Testis (tissue), 3 donors: ENCODE results near the gene CDC123. TPM values are rescaled to one million over a fixed set of nuclear protein-coding genes. Genes with fewer than 3 reads are reported as not detected.
A peak's percentile ranks its signal among the peaks of the same experiment; 100 is the strongest.
"Not testable (repeated sequence)": the region's sequence is repeated elsewhere in the genome, so short reads cannot be mapped to it uniquely, and the experiment has no call there.

Experiments
- DNase-seq: peaks from one replicate; pipeline ENCODE4 v3.0.0-alpha.2; 2019
- H3K27ac ChIP-seq, 2 donors: fragments of 200-600 bp; sonication (generic); one replicate each; pipeline ENCODE4 v1.5.1; 2019
- H3K27me3 ChIP-seq: fragments of 200-600 bp; sonication (generic); one replicate; pipeline ENCODE4 v1.5.1; 2019
- H3K36me3 ChIP-seq: fragments of 200-600 bp; sonication (generic); one replicate; pipeline ENCODE4 v1.5.1; 2017; ENCODE audit warnings: low read depth; ENCODE audit errors: missing control alignments
- H3K4me1 ChIP-seq: fragments of 200-600 bp; sonication (generic); one replicate; pipeline ENCODE4 v1.5.1; 2019
- H3K4me3 ChIP-seq, 2 donors: fragments of 200-600 bp; sonication (generic); one replicate each; pipeline ENCODE4 v1.5.1; 2017 to 2019
- H3K9me3 ChIP-seq: fragments of 200-600 bp; sonication (generic); one replicate; pipeline ENCODE4 v1.5.1; 2017
- POLR2A ChIP-seq: fragments of 450-650 bp; IDR thresholded peaks from one replicate; pipeline ENCODE4 v1.6.1; 2017; ENCODE audit warnings: antibody characterized with exemption, mild to moderate bottlenecking, moderate library complexity
- WGBS, 2 donors: methylation state at CpG; one replicate each; pipeline ENCODE4 v1.1.5; 2018; 5-methylcytosine and 5-hydroxymethylcytosine counted together
- intact Hi-C: fragments of 100-400 bp; cut with DNase I; formaldehyde crosslinking; loops from one replicate; pipeline ENCODE4 v1.15.1; 2023; ENCODE audit warnings: low total_unique reads
- polyA plus RNA-seq: library from polyadenylated mRNA; stranded (reverse); fragments of 350-450 nt; fragmentation: Illumina TruSeq; extraction: RNeasy Lipid Tissue Mini Kit (QIAGEN cat#74804); gene quantifications from one replicate; pipeline ENCODE4 v1.2.3, GENCODE V29; 2014; ENCODE audit warnings: low read depth, low replicate concordance; ENCODE audit not compliant: insufficient read depth
- total RNA-seq, 2 donors: library from RNA; depleted of rRNA; stranded (reverse); fragments of >200 nt; gene quantifications; one replicate each; pipeline ENCODE4 v1.2.3, GENCODE V29; 2016
- TF ChIP-seq, protein P1 (sequence below), 3 experiments: fragments of 450-650 bp in 2 of 3; fragments of 200-600 bp in 1 of 3; sonication (generic) in 1 of 3; IDR thresholded peaks; one replicate each; pipeline ENCODE4 v1.5.1; 2016 to 2019; ENCODE audit warnings: antibody characterized with exemption in 3 of 3, mild to moderate bottlenecking in 2 of 3, moderate library complexity in 1 of 3

CDC123 gene
- total and polyA plus RNA-seq, 3 donors from 2014 or later: 62.4 to 87.4 (median 71.7) TPM

DNA sequence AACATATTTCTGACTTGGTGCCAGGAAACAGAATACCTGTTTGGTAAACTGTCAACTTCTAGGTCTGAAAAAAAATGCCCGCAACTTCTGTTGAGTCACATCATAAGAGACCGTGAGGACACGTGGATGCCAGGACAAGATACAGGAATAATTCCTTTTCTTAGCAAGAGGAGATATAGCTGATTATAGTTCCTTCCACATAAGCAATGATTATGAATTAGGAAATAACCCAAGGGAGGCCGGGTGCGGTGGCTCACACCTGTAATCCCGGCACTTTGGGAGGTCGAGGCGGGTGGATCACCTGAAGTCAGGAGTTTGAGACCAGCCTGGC is 75.2 kb downstream of the CDC123 start:
- WGBS, 2 donors: 81 to 87% methylated on average over 8 of the region's 8 CpGs
- Histone ChIP-seq H3K36me3 (no peaks in the 10 kb centered on the region), H3K4me3 (no peak overlapping the region), H3K4me1 (peaks cover 5% of the 10 kb centered on the region), H3K27ac (peak overlapping the region in 1 of 2 donors; percentile 31), H3K27me3 (no peaks in the 10 kb centered on the region), H3K9me3 (no peaks in the 10 kb centered on the region)
- no peak for DNase-seq
- TF ChIP-seq, protein P1, sequence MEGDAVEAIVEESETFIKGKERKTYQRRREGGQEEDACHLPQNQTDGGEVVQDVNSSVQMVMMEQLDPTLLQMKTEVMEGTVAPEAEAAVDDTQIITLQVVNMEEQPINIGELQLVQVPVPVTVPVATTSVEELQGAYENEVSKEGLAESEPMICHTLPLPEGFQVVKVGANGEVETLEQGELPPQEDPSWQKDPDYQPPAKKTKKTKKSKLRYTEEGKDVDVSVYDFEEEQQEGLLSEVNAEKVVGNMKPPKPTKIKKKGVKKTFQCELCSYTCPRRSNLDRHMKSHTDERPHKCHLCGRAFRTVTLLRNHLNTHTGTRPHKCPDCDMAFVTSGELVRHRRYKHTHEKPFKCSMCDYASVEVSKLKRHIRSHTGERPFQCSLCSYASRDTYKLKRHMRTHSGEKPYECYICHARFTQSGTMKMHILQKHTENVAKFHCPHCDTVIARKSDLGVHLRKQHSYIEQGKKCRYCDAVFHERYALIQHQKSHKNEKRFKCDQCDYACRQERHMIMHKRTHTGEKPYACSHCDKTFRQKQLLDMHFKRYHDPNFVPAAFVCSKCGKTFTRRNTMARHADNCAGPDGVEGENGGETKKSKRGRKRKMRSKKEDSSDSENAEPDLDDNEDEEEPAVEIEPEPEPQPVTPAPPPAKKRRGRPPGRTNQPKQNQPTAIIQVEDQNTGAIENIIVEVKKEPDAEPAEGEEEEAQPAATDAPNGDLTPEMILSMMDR (IDR thresholded peaks at IDR 0.05): no peak
- no peak for TF ChIP-seq POLR2A
- intact Hi-C loops: no loop called here

DNA sequence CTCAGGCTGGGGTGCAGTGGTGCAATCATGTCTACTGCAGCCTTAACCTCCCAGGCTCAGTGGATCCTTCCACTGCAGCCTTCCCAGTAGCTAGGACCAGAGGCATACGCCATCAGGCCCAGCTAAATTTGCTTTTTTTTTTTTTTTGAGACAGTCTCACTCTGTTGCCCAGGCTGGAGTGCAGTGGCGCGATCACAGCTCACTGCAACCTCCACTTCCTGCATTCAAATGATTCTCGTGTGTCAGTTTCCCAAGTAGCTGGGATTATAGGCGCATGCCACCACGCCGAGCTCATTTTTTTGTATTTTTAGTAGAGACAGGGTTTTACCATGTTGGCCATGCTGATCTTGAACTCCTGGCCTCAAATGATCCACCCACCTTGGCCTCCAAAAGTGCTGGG is 81.9 kb downstream of the CDC123 start:
- H3K27me3 ChIP-seq, H3K4me1 ChIP-seq, H3K4me3 ChIP-seq, intact Hi-C loops, H3K9me3 ChIP-seq, DNase-seq, H3K36me3 ChIP-seq, H3K27ac ChIP-seq: not testable (repeated sequence)
- WGBS, 2 donors: 93 to 97% methylated on average over 7 of the region's 7 CpGs

DNA sequence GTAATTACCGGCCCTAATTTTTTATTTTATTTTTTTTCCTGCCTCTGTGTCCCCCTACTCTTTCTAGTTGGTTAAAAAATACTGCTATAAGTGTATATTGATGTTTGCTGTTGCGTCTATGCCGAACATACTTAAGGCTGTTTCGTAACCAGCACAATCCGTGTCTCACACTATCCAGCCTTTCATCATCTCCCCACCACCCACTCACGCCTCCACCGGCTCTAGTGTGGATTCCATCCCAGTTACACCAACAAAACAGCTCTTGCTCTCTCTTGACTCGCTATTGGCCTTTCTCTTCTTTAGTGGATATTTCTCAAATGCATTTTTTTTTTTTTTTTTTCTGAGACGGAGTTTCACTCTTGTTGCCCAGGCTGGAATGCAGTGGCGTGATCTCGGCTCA is 83.3 kb downstream of the CDC123 start:
- H3K27ac ChIP-seq: no peak overlapping the region
- intact Hi-C loops: no loop called here

DNA sequence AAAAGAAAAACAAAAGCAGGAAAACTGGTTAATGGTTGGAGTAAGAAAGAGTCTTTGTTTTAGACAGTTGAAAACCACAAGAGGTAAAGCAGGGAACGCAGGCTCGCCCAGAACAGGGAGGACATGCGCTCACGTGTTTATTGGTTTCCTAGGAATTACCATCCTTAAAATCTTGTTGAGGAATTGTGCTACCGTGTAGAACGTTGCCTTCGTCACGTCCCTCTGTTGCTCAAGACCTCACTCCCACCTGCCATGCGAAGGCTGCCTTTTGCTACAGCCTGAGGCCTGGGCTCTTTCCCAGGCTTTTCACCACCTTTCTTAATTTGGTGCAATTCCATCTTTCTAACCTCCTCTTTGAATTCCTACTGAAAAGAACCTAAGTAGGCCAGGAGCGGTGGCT is 91.8 kb downstream of the CDC123 start:
- Histone ChIP-seq H3K27me3 (no peaks in the 10 kb centered on the region), H3K4me3 (no peak overlapping the region), H3K4me1 (no peaks in the 10 kb centered on the region), H3K36me3 (no peaks in the 10 kb centered on the region), H3K27ac (no peak overlapping the region), H3K9me3 (no peaks in the 10 kb centered on the region)
- 93 to 96% methylated on average over 10 of the region's 10 CpGs for WGBS, 2 donors
- TF ChIP-seq POLR2A: no peak
- TF ChIP-seq, protein P1 (IDR thresholded peaks at IDR 0.05): no peak
- DNase-seq: no peak
- intact Hi-C loops: no loop called here

More for the DNA sequence above, 83.3 kb downstream of the CDC123 start:
- Histone ChIP-seq H3K4me3 (no peak overlapping the region), H3K4me1 (no peaks in the 10 kb centered on the region), H3K9me3 (no peaks in the 10 kb centered on the region), H3K27me3 (no peaks in the 10 kb centered on the region), H3K36me3 (no peaks in the 10 kb centered on the region)
- DNase-seq: no peak
- WGBS, 2 donors: 87 to 97% methylated on average over 11 of the region's 11 CpGs
- TF ChIP-seq, protein P1 (IDR thresholded peaks at IDR 0.05): no peak

DNA sequence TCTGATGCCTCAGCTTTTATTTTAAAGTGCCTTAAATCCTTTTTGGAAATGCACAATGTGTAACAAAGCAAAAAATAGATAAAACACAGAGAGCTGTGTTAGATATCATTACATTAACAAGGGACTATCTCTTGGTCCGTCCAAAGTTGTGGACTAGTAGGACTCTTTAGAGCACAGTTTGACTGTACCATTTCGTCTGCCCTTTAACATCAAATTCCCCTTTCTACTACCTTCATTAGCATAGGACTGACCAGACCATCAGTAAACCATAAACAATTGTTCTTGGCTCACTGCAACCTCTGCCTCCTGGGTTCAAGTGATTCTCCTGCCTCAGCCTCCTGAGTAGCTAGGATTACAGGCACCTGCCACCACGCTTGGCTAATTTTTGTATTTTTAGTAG is 101.8 kb downstream of the CDC123 start:
- H3K9me3 ChIP-seq, H3K4me1 ChIP-seq, intact Hi-C loops, DNase-seq, H3K36me3 ChIP-seq, H3K27me3 ChIP-seq, H3K27ac ChIP-seq, H3K4me3 ChIP-seq: not testable (repeated sequence)
- 67 to 74% methylated on average over 3 of the region's 3 CpGs for WGBS, 2 donors

DNA sequence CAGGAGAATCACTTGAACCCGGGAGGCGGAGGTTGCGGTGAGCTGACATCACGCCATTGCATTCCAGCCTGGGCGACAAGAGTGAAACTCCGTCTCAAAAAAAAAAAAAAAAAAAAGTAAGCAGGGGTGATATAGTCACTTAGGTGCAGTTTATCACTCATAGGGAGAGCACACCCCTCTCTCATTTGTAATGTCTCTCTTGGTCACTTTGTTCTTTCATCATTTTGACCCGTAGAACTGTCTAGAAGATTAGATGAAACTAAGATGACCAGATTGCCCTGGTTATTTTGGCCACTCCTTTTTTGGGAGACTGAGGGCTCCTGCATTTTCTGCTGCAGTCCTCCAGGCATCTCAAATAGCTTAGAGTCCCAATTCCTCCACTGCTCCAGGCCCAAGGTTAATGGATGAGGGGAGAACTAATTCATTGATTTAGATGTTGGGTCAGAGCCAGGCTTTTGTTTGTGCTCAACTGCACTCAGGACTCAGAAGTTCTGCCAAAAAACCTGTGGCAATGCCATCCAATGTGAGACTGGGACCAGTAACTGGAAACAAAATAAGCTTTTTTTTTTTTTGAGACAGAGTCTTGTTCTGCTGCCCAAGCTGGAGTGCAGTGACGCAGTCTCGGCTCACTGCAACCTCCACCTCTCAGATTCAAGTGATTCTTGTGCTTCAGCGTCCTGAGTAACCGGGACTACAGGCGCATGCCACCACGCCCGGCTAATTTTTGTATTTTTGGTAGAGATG is 103.4 kb downstream of the CDC123 start:
- H3K9me3 ChIP-seq: no peaks in the 10 kb centered on the region
- 88 to 92% methylated on average over 14 of the region's 14 CpGs for WGBS, 2 donors
- H3K4me3 ChIP-seq: no peak overlapping the region
- intact Hi-C loops: no loop called here
- H3K36me3 ChIP-seq: no peaks in the 10 kb centered on the region
- no peaks in the 10 kb centered on the region for H3K27me3 ChIP-seq
- H3K27ac ChIP-seq: no peak overlapping the region
- DNase-seq: no peak
- no peaks in the 10 kb centered on the region for H3K4me1 ChIP-seq
- TF ChIP-seq, protein P1 (IDR thresholded peaks at IDR 0.05): no peak
- no peak for TF ChIP-seq POLR2A
